Right atrium auricular region (tissue), 2 donors: ENCODE measurements around the gene STXBP3. TPM values are rescaled to one million over a fixed set of nuclear protein-coding genes. Genes with fewer than 3 reads are reported as not detected.

Experiments
- DNase-seq: peaks from one replicate; pipeline ENCODE4 v3.0.0-alpha.2; 2019; ENCODE audit warnings: low spot score
- H3K27ac ChIP-seq, 2 donors: fragments of 200-600 bp; sonication (generic); 1 replicate in 1 of 2; 2 replicates in 1 of 2; pipeline ENCODE4 v1.5.1; 2016 to 2019
- H3K27me3 ChIP-seq, 2 donors: fragments of 200-600 bp; sonication (generic); one replicate each; pipeline versions ENCODE4 v1.5.1 to v1.6.0; 2017 to 2019
- H3K36me3 ChIP-seq: fragments of 200-600 bp; sonication (generic); one replicate; pipeline ENCODE4 v1.5.1; 2016
- H3K4me1 ChIP-seq, 2 donors: fragments of 200-600 bp; sonication (generic); one replicate each; pipeline versions ENCODE4 v1.5.1 to v1.6.0; 2017 to 2019
- H3K4me3 ChIP-seq, 2 donors: fragments of 200-600 bp; sonication (generic); 1 replicate in 1 of 2; 2 replicates in 1 of 2; pipeline ENCODE4 v1.5.1; 2017 to 2019; ENCODE audit warnings: mild to moderate bottlenecking in 1 of 2, moderate library complexity in 1 of 2
- H3K9me3 ChIP-seq, 2 donors: fragments of 200-600 bp; sonication (generic); one replicate each; pipeline ENCODE4 v1.5.1; 2019
- CTCF ChIP-seq, 2 donors: fragments of 200-600 bp; sonication (generic); IDR thresholded peaks; one replicate each; pipeline ENCODE4 v1.5.1; 2019; ENCODE audit warnings: antibody characterized with exemption in 2 of 2
- total RNA-seq, 2 donors: library from RNA; depleted of rRNA; stranded (reverse); fragments of >200 nt; gene quantifications; one replicate each; pipeline ENCODE4 v1.1.0, GENCODE V29; 2016

STXBP3 gene
- total RNA-seq, 2 donors from 2014 or later = 26.4 to 27.7 TPM

DNA sequence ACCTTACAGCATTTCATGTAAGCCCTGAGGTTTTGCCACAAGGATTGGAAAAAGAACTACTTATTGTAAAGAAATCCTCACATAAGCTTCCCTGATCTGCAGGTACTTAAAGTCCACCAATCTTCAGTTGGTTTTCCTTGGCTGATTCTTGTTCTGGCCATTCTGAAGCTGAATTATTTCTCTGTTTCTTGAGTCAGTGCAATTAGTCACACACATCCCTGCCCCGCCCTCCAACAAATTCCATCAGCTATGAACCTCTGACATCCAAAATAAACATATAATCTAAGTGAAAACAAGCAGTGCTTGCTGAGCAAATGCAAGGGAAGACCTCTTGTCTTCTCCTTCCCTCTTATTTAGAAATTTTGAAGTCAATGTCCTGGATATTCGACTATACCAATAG, 42.0 kb upstream of the STXBP3 start:
- no peak overlapping the region for H3K27ac ChIP-seq
- TF ChIP-seq CTCF (IDR thresholded peaks at IDR 0.05) = no peak
- H3K4me3 ChIP-seq = no peak overlapping the region
- H3K4me1 ChIP-seq = peaks cover 0 to 7% of the 10 kb centered on the region in 2 donors
- H3K27me3 ChIP-seq = no peaks in the 10 kb centered on the region
- H3K9me3 ChIP-seq = no peaks in the 10 kb centered on the region
- peaks cover 20% of the 10 kb centered on the region for H3K36me3 ChIP-seq
- peak; percentile 70 for DNase-seq

DNA sequence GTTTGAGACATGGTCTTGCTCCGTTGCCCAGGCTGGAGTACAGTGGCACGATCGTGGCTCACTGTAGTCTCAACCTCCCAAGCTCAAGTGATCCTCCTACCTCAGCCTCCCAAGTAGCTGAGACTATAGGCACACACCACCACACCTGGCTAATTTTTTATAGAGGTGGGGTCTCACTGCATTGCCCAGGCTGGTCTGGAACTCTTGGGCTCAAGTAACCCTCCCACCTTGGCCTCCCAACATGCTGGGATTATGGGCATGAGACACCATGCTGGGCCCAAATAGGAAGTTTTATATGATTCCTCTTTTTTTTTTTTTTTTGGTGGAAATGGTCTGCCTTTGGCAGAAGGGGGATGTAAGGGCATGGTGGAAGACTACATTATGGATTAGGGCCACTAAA, 39.8 kb upstream of the STXBP3 start:
- H3K27me3 ChIP-seq = no peaks in the 10 kb centered on the region
- no peaks in the 10 kb centered on the region for H3K9me3 ChIP-seq
- no peak for DNase-seq
- TF ChIP-seq CTCF (IDR thresholded peaks at IDR 0.05) = no peak
- H3K27ac ChIP-seq = no peak overlapping the region
- H3K4me3 ChIP-seq = no peak overlapping the region
- peaks cover 0 to 7% of the 10 kb centered on the region in 2 donors for H3K4me1 ChIP-seq
- peaks cover under 1% of the 10 kb centered on the region for H3K36me3 ChIP-seq

DNA sequence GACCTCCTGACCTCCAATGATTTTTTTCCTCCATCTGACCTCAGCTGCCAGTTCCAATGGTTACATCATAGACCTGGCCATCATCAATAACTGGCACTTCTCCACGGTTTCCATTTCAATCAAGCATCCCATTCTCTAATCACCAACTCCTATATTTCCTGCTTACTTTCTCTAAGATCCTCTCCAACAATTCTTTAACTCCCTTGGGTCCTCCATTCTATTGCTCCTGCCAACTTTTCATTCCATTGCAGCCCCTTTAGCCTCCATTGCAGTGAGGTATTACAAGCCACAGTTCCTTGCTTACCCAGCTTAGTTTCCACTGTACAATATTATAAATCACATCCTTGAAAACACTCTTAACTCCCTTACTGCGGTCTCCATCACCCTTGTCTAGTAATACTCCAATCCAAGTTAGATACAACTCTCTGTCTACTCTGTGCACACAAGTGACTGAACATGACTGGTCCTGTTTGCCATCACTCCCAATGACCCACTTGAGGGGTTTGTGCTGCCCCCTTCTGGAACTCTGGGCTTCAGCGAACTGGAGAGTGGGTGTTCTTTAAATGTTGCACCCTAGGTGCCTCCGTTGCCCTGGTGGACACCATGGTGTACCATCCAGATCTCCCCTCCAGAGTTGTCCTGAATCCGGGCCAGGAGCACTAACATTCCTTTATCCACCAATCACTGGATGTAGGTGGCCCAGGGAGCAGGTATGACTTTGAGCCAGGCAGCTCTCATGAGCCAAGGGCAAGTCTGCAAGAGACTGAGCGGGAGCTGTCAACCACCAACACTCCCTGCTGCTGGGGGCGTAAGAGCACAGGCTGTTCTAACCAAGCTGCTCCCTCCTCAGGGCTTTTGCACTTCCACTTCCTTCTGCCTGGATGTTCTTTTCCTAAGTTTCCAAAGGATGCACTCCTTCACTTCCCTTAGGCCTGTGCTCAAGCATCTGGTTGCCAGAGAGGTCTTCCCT, 37.5 kb upstream of the STXBP3 start:
- Histone ChIP-seq H3K27ac (no peak overlapping the region), H3K4me3 (no peak overlapping the region), H3K4me1 (peaks cover 0 to 7% of the 10 kb centered on the region in 2 donors), H3K9me3 (no peaks in the 10 kb centered on the region), H3K27me3 (no peaks in the 10 kb centered on the region), H3K36me3 (no peaks in the 10 kb centered on the region)
- peak in 1 of 2 donors; percentile 16 for TF ChIP-seq CTCF (IDR thresholded peaks at IDR 0.05)
- no peak for DNase-seq

DNA sequence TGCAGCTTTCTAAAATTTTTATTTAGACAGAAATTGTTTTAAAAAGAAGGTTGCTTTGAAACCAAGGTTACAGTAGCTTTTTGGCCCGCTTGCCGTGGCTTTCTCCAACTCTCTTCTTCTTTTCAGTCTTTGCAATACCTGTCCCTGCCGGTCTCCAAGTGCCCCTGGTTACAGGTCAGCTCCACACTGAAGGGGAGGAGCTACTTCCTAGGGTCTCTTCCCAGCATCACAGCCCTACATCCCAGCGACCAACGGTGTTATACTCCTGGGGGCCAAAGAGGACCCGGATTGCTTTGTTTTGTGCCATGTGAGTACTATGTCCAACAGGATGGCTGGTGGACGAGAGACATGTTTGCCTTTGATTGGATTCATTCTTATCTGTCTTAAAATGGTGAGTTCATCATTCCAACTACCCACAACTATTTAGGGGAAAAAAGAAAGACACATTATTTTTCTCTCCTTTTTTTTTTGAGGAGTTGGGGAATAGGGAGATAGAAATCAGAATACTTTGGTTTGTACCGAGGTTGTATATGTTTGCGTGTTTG, 33.8 kb upstream of the STXBP3 start, which contains the start of gene FNDC7:
Gene FNDC7, plus strand, starts transcription at position 303 of the 545 bp plus-strand sequence. Its CDS starts 26 bp downstream, at position 329.
- H3K36me3 ChIP-seq = no peaks in the 10 kb centered on the region
- no peak within 1 kb of the TSS for H3K4me3 ChIP-seq
- H3K9me3 ChIP-seq = no peaks in the 10 kb centered on the region
- H3K27me3 ChIP-seq = no peaks in the 10 kb centered on the region
- DNase-seq = no peak
- peaks cover 0 to 13% of the 10 kb centered on the region in 2 donors for H3K4me1 ChIP-seq
- no peak for TF ChIP-seq CTCF (IDR thresholded peaks at IDR 0.05)
- no peak within 1 kb of the TSS for H3K27ac ChIP-seq

DNA sequence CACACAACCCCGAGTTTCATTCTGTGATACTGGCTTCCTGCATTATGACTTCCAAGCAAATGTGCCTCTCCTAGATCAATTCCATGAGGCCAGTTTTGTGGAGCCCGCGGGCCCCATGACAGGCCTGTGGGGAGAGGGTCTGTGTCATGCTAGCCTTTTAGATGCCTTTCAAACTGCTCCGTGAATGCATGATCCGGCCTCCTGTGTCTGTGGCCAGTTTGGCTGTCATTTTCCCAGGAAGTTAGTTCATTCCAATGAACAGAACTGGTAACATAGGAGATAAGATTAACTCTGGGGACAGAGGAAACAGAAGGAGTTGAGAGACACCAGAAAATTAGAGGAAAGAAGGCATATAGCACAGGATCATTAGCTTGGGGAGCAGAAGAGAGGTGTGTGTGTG, 30.5 kb upstream of the STXBP3 start:
- no peak overlapping the region for H3K27ac ChIP-seq
- no peak for DNase-seq
- TF ChIP-seq CTCF (IDR thresholded peaks at IDR 0.05) = no peak
- peaks cover 0 to 32% of the 10 kb centered on the region in 2 donors for H3K4me1 ChIP-seq
- no peaks in the 10 kb centered on the region for H3K9me3 ChIP-seq
- no peak overlapping the region for H3K4me3 ChIP-seq
- H3K27me3 ChIP-seq = no peaks in the 10 kb centered on the region
- H3K36me3 ChIP-seq = no peaks in the 10 kb centered on the region
